HEK293T (cell line): ENCODE data around the gene DYRK3.

Experiments
- CTCF ChIA-PET: fragments of 350-600 bp; formaldehyde crosslinking; extraction: SDS; loops from one replicate; lab custom pipeline; 2021; ENCODE audit warnings: antibody characterized with exemption, inconsistent platforms; lab: Yijun Ruan, JAX
- POLR2A ChIA-PET: fragments of 350-600 bp; formaldehyde crosslinking; extraction: SDS; loops from one replicate; lab custom pipeline; 2020; ENCODE audit warnings: antibody characterized with exemption, inconsistent platforms; lab: Yijun Ruan, JAX
- DNase-seq: peaks from one replicate; pipeline ENCODE4 v3.0.0; 2012; ENCODE audit warnings: mixed read lengths; ENCODE audit errors: extremely low spot score
- ARNT ChIP-seq: fragments of 450-650 bp; IDR thresholded peaks from 2 replicates; pipeline ENCODE4 v1.6.1; 2017; ENCODE audit warnings: mild to moderate bottlenecking
- BHLHE40 ChIP-seq: fragments of 450-650 bp; IDR thresholded peaks from 2 replicates; pipeline ENCODE4 v1.6.1; 2016; ENCODE audit warnings: mild to moderate bottlenecking, moderate library complexity, borderline replicate concordance
- CTBP1 ChIP-seq: fragments of 450-650 bp; IDR thresholded peaks from 2 replicates; pipeline ENCODE4 v1.6.1; 2016; ENCODE audit warnings: borderline replicate concordance
- ELF4 ChIP-seq: fragments of 450-650 bp; IDR thresholded peaks from 2 replicates; pipeline ENCODE4 v1.6.1; 2017; ENCODE audit warnings: antibody characterized with exemption
- FOXA1 ChIP-seq: fragments of 450-650 bp; IDR thresholded peaks from 2 replicates; pipeline ENCODE4 v1.6.1; 2016; ENCODE audit warnings: mild to moderate bottlenecking
- FOXK2 ChIP-seq: fragments of 450-650 bp; IDR thresholded peaks from 2 replicates; pipeline ENCODE4 v1.6.1; 2016; ENCODE audit warnings: mild to moderate bottlenecking
- FOXM1 ChIP-seq: fragments of 450-650 bp; IDR thresholded peaks from 2 replicates; pipeline ENCODE4 v1.6.1; 2017; ENCODE audit warnings: mild to moderate bottlenecking, borderline replicate concordance
- HDGF ChIP-seq: fragments of 450-650 bp; IDR thresholded peaks from 2 replicates; pipeline ENCODE4 v1.6.1; 2017; ENCODE audit warnings: antibody characterized with exemption, borderline replicate concordance
- L3MBTL2 ChIP-seq: fragments of 450-650 bp; conservative IDR thresholded peaks from 2 replicates; pipeline ENCODE4 v1.6.1; 2016; ENCODE audit warnings: mild to moderate bottlenecking
- LEF1 ChIP-seq: fragments of 450-650 bp; IDR thresholded peaks from 2 replicates; pipeline ENCODE4 v1.6.1; 2017; ENCODE audit warnings: mild to moderate bottlenecking, borderline replicate concordance
- NFRKB ChIP-seq: fragments of 450-650 bp; IDR thresholded peaks from 2 replicates; pipeline ENCODE4 v1.6.1; 2016; ENCODE audit warnings: mild to moderate bottlenecking, moderate library complexity
- PKNOX1 ChIP-seq: fragments of 450-650 bp; IDR thresholded peaks from 2 replicates; pipeline ENCODE4 v1.6.1; 2016
- SP1 ChIP-seq: fragments of 450-650 bp; IDR thresholded peaks from 2 replicates; pipeline ENCODE4 v1.6.1; 2017
- SUZ12 ChIP-seq: fragments of 450-650 bp; IDR thresholded peaks from 2 replicates; pipeline ENCODE4 v1.6.1; 2016; ENCODE audit warnings: mild to moderate bottlenecking
- TARDBP ChIP-seq: fragments of 450-650 bp; IDR thresholded peaks from 2 replicates; pipeline ENCODE4 v1.6.1; 2016
- ZNF384 ChIP-seq: fragments of 450-650 bp; IDR thresholded peaks from 2 replicates; pipeline ENCODE4 v1.6.1; 2016

The DYRK3 gene

DNA sequence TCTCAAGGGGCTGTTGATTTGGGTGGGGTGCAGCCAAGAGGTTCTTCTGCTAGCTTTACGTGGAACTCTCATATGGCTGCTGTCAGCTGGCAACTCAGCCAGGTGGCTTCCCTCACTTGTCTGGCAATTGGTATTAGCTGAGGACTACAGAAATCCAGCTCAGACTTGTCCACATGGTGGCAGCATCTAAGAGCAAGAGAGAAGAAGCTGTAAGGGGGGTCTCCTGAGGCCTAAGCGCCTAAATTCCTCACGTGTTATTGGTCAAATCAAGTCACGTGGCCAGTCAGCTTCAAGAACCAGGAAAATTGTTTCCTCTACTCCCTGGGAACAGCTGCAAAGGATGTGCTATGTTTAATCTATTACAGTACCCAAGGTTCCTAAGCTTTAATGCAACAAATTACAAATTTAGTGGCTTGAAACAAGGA, 4.2 kb upstream of the DYRK3 start:
- DNase-seq, result peak; percentile 90
- ChIA-PET POLR2A (interaction anchor here (1.4 kb wide), 1 partner anchor 19 kb away, joined by 4 read pairs; the partner anchor contains the start of gene EIF2D), CTCF (interaction anchor here (0.8 to 2.9 kb wide), 7 partner anchors 19 to 281 kb away, joined by 3 to 50 read pairs (median 4); partner anchors contain the start of gene EIF2D)
- TF ChIP-seq FOXA1 (no peak), L3MBTL2 (peak; percentile 55; the same call in 1 of the 2 replicates), LEF1 (no peak), PKNOX1 (peak; percentile 71)

GRCh38 chr1:206633708-206634121, 1.6 kb upstream of the DYRK3 start:
- no peak for DNase-seq
- CTCF ChIA-PET, result interaction anchor here (0.7 to 2.4 kb wide), 5 partner anchors 15 to 163 kb away, joined by 3 to 19 read pairs (median 3); partner anchors contain the start of gene IKBKE
- TF ChIP-seq NFRKB (no peak), ELF4 (no peak), TARDBP (no peak), SUZ12 (no peak), LEF1 (no peak), FOXA1 (no peak), BHLHE40 (no peak), FOXK2 (no peak), PKNOX1 (no peak), ZNF384 (no peak), L3MBTL2 (no peak), SP1 (no peak), ARNT (no peak), HDGF (no peak)
- POLR2A ChIA-PET, result interaction anchor here (1.7 to 2.9 kb wide), 2 partner anchors 31 to 80 kb away, joined by 3 to 31 read pairs; no protein-coding TSS in a partner anchor

DNA sequence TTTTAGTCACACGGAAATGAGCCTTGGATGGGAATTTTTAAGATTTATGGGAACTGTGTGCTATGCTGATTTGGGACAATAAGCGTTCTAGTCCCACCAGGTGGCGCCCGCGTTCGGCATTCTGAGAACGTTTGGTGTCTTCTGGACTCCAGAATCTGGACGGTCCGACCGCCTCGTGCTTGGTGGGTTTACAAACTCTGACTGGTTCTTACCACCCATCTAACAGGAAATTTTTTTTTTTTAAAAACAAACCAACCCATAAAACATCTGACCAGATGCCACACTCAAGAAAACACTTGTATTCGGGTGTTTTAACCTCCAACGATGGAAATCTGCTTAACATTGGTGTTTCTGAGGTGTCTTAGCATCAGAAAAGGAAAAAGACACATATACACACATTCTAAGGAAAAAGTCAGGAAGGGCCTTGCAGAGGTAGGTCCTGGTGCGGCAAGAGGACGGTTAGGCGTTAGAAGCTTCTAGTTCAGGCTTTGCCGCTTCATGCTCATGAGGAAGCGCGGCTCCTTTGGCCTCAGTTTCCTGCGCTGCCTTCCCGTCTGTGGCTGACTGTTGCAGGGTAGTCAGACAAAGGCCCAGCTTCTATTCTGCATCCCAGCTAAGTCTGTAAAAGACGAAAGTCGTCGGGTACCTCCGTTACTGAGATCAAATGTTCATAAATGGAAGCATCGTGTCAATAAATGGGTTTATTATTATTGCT, 814 bp upstream of the DYRK3 start:
- TF ChIP-seq FOXM1, result no peak
- TF ChIP-seq ARNT, result no peak
- no peak for TF ChIP-seq BHLHE40
- TF ChIP-seq TARDBP, result no peak
- no peak for TF ChIP-seq NFRKB
- TF ChIP-seq L3MBTL2, result peak; percentile 38
- peak; percentile 76 for TF ChIP-seq PKNOX1
- TF ChIP-seq FOXA1, result no peak
- no peak for TF ChIP-seq LEF1
- peak; percentile 74 for DNase-seq
- POLR2A ChIA-PET, result interaction anchor here (0.9 to 2.9 kb wide), 16 partner anchors 7 to 286 kb away, joined by 3 to 31 read pairs (median 5); partner anchors contain the start of gene EIF2D
- CTCF ChIA-PET, result interaction anchor here (1.0 to 3.3 kb wide), 6 partner anchors 14 to 62 kb away, joined by 3 to 28 read pairs (median 10); no protein-coding TSS in a partner anchor

GRCh38 chr1:206635978-206636345, 626 bp downstream of the DYRK3 start:
- DNase-seq, result no peak
- CTCF ChIA-PET, result interaction anchor here (1.0 to 3.3 kb wide), 5 partner anchors 15 to 275 kb away, joined by 3 to 28 read pairs (median 5); no protein-coding TSS in a partner anchor
- POLR2A ChIA-PET, result interaction anchor here (1.0 to 2.9 kb wide), 11 partner anchors 13 to 90 kb away, joined by 3 to 31 read pairs (median 7); no protein-coding TSS in a partner anchor
- TF ChIP-seq ELF4 (no peak), FOXK2 (no peak), L3MBTL2 (no peak), HDGF (no peak), SUZ12 (no peak), PKNOX1 (no peak), FOXA1 (no peak), NFRKB (no peak), BHLHE40 (no peak), ARNT (no peak)

DNA sequence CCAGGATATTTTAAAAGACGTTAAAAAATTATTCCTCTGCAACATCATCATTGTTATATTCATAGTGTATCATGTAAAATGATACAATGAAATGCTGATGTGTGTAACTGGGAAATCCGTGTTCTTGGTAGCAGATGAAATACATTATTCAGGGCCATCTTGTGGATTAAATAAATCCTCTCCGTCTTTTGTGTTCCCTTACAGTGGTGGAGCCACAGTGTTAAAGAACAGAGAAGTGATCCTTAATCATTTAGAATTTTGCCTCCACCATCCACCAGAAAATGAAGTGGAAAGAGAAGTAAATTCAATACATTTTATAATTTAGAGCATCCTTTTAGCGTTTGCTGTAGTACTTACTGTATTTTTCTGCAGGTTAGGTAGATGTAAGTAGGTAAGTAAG, 1.3 kb downstream of the DYRK3 start:
- DNase-seq, result no peak
- CTCF ChIA-PET, result interaction anchor here (0.6 to 3.3 kb wide), 2 partner anchors 22 to 863 kb away, joined by 3 to 15 read pairs; no protein-coding TSS in a partner anchor
- POLR2A ChIA-PET, result interaction anchor here (2.2 kb wide), 1 partner anchor 23 kb away, joined by 15 read pairs; no protein-coding TSS in a partner anchor
- no peak for TF ChIP-seq SP1
- TF ChIP-seq ARNT, result no peak
- no peak for TF ChIP-seq BHLHE40
- TF ChIP-seq CTBP1, result no peak
- TF ChIP-seq ELF4, result no peak
- no peak for TF ChIP-seq ZNF384
- no peak for TF ChIP-seq HDGF
- TF ChIP-seq TARDBP, result no peak
- TF ChIP-seq FOXK2, result no peak
- no peak for TF ChIP-seq FOXA1
- TF ChIP-seq LEF1, result no peak
- TF ChIP-seq SUZ12, result no peak
- no peak for TF ChIP-seq FOXM1
- TF ChIP-seq PKNOX1, result no peak
- no peak for TF ChIP-seq L3MBTL2
- TF ChIP-seq NFRKB, result no peak
